Neural cell (in vitro differentiated cells): ENCODE results near the gene SCN8A. TPM values are rescaled to one million over a fixed set of nuclear protein-coding genes. Genes with fewer than 3 reads are reported as not detected.

Experiments used
- H2AFZ ChIP-seq: fragments of 200-600, 300-800 bp; sonication (generic), shearing (Covaris generic); 2 replicates; pipeline ENCODE4 v1.6.0; 2014; ENCODE audit warnings: low read depth, mild to moderate bottlenecking, antibody characterized with exemption, low read length, moderate library complexity
- H3F3A ChIP-seq: fragments of 200-600 bp; shearing (Covaris generic); 2 replicates; pipeline ENCODE4 v1.6.1; 2016; ENCODE audit warnings: mild to moderate bottlenecking, moderate library complexity, mixed read lengths, antibody characterized with exemption, low read length; ENCODE audit not compliant: insufficient read depth, poor library complexity, severe bottlenecking
- H3K27ac ChIP-seq: fragments of 200-600, 300-800 bp; sonication (generic), shearing (Covaris generic); 2 replicates; pipeline ENCODE4 v1.5.1; 2014; ENCODE audit warnings: mild to moderate bottlenecking, low read length, moderate library complexity
- H3K27me3 ChIP-seq: fragments of 300-800, 200-600 bp; sonication (generic), shearing (Covaris generic); 2 replicates; pipeline ENCODE4 v1.6.0; 2014; ENCODE audit warnings: mild to moderate bottlenecking, low read depth, low read length, moderate library complexity; ENCODE audit not compliant: insufficient read depth
- H3K36me3 ChIP-seq: fragments of 300-800, 200-600 bp; sonication (generic), shearing (Covaris generic); 2 replicates; pipeline ENCODE4 v1.5.1; 2014; ENCODE audit warnings: mild to moderate bottlenecking, antibody characterized with exemption, low read length, moderate library complexity; ENCODE audit not compliant: insufficient read depth
- H3K4me2 ChIP-seq: fragments of 300-800, 200-600 bp; sonication (generic), shearing (Covaris generic); 2 replicates; pipeline ENCODE4 v1.6.0; 2014; ENCODE audit warnings: mild to moderate bottlenecking, low read length
- H3K4me3 ChIP-seq: fragments of 300-800, 200-600 bp; sonication (generic), shearing (Covaris generic); 2 replicates; pipeline ENCODE4 v1.5.1; 2014; ENCODE audit warnings: mild to moderate bottlenecking, low read length, moderate library complexity
- H3K79me2 ChIP-seq: fragments of 200-600 bp; shearing (Covaris generic); replicated peaks from 2 replicates; pipeline ENCODE4 v1.6.0; 2014; ENCODE audit warnings: mild to moderate bottlenecking, low read length, moderate library complexity; ENCODE audit not compliant: insufficient read depth
- H3K9ac ChIP-seq: fragments of 300-800, 200-600 bp; sonication (generic), shearing (Covaris generic); 2 replicates; pipeline ENCODE4 v1.6.1; 2016; ENCODE audit warnings: mild to moderate bottlenecking, low read length, mixed read lengths
- H3K9me2 ChIP-seq: fragments of 200-600 bp; shearing (Covaris generic); 2 replicates; pipeline ENCODE4 v1.6.1; 2016; ENCODE audit warnings: mild to moderate bottlenecking, low read length, mixed read lengths; ENCODE audit not compliant: insufficient read depth
- H3K9me3 ChIP-seq: fragments of 200-600, 300-800 bp; sonication (generic), shearing (Covaris generic); 2 replicates; pipeline ENCODE4 v1.6.1; 2016; ENCODE audit warnings: mild to moderate bottlenecking, mixed run types, low read length, moderate library complexity, mixed read lengths
- H4K20me1 ChIP-seq: fragments of 200-600 bp; shearing (Covaris generic); 2 replicates; pipeline ENCODE4 v1.6.1; 2016; ENCODE audit warnings: mild to moderate bottlenecking, mixed run types; ENCODE audit not compliant: insufficient read depth
- CTCF ChIP-seq: fragments of 450-650 bp; IDR thresholded peaks from 2 replicates; pipeline ENCODE4 v1.5.1; 2014; ENCODE audit warnings: antibody characterized with exemption, mild to moderate bottlenecking, moderate library complexity; ENCODE audit not compliant: poor library complexity, severe bottlenecking
- EP300 ChIP-seq: fragments of 450-650 bp; conservative IDR thresholded peaks from 2 replicates; pipeline ENCODE4 v1.6.1; 2014; ENCODE audit warnings: antibody characterized with exemption, mild to moderate bottlenecking, moderate library complexity; ENCODE audit not compliant: poor library complexity, severe bottlenecking
- EZH2 ChIP-seq: fragments of 200-600, 300-800 bp; shearing (Covaris generic), sonication (generic); IDR thresholded peaks from 2 replicates; pipeline ENCODE4 v1.6.1; 2014; ENCODE audit warnings: antibody characterized with exemption, low read length, borderline replicate concordance, mild to moderate bottlenecking; ENCODE audit not compliant: insufficient read depth, poor library complexity, severe bottlenecking
- MXI1 ChIP-seq: fragments of 450-650 bp; conservative IDR thresholded peaks from 2 replicates; pipeline ENCODE4 v1.6.1; 2014; ENCODE audit warnings: antibody characterized with exemption, mild to moderate bottlenecking; ENCODE audit not compliant: poor library complexity, severe bottlenecking
- POLR2AphosphoS5 ChIP-seq: IDR thresholded peaks from 2 replicates; pipeline ENCODE4 v1.6.1; 2012
- RAD21 ChIP-seq: fragments of 450-650 bp; conservative IDR thresholded peaks from 2 replicates; pipeline ENCODE4 v1.6.1; 2014; ENCODE audit warnings: antibody characterized with exemption, mild to moderate bottlenecking, moderate library complexity
- SMC3 ChIP-seq: fragments of 450-650 bp; conservative IDR thresholded peaks from 2 replicates; pipeline ENCODE4 v1.6.1; 2014; ENCODE audit warnings: antibody characterized with exemption, mild to moderate bottlenecking, moderate library complexity; ENCODE audit not compliant: poor library complexity
- TAF1 ChIP-seq: IDR thresholded peaks from 2 replicates; pipeline ENCODE4 v1.6.1; 2012; ENCODE audit warnings: low read depth
- polyA plus RNA-seq: library from polyadenylated mRNA; depleted of rRNA; stranded (reverse); fragments of >200 nt; gene quantifications from 2 replicates; pipeline ENCODE4 v1.2.3, GENCODE V29; 2014
- TF ChIP-seq, protein P1 (sequence below): IDR thresholded peaks from 2 replicates; pipeline ENCODE4 v1.6.1; 2012; ENCODE audit warnings: borderline replicate concordance

SCN8A gene
- polyA plus RNA-seq, 1 donor from 2014 or later = 14.2 TPM

GRCh38 chr12:51753980-51754675, 163.1 kb downstream of the SCN8A start:
- H4K20me1 ChIP-seq = no peaks in the 10 kb centered on the region
- no peaks in the 10 kb centered on the region for H3K9me3 ChIP-seq
- H3K9me2 ChIP-seq = no peaks in the 10 kb centered on the region
- H3K9ac ChIP-seq = no peak overlapping the region
- no peaks in the 10 kb centered on the region for H3K36me3 ChIP-seq
- H3F3A ChIP-seq = no peaks in the 10 kb centered on the region
- no peak overlapping the region for H2AFZ ChIP-seq
- no peaks in the 10 kb centered on the region for H3K79me2 ChIP-seq
- H3K4me3 ChIP-seq = no peak overlapping the region
- TF ChIP-seq, protein P1, sequence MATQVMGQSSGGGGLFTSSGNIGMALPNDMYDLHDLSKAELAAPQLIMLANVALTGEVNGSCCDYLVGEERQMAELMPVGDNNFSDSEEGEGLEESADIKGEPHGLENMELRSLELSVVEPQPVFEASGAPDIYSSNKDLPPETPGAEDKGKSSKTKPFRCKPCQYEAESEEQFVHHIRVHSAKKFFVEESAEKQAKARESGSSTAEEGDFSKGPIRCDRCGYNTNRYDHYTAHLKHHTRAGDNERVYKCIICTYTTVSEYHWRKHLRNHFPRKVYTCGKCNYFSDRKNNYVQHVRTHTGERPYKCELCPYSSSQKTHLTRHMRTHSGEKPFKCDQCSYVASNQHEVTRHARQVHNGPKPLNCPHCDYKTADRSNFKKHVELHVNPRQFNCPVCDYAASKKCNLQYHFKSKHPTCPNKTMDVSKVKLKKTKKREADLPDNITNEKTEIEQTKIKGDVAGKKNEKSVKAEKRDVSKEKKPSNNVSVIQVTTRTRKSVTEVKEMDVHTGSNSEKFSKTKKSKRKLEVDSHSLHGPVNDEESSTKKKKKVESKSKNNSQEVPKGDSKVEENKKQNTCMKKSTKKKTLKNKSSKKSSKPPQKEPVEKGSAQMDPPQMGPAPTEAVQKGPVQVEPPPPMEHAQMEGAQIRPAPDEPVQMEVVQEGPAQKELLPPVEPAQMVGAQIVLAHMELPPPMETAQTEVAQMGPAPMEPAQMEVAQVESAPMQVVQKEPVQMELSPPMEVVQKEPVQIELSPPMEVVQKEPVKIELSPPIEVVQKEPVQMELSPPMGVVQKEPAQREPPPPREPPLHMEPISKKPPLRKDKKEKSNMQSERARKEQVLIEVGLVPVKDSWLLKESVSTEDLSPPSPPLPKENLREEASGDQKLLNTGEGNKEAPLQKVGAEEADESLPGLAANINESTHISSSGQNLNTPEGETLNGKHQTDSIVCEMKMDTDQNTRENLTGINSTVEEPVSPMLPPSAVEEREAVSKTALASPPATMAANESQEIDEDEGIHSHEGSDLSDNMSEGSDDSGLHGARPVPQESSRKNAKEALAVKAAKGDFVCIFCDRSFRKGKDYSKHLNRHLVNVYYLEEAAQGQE = no peak
- TF ChIP-seq TAF1 (no peak), EZH2 (no peak), CTCF (no peak), MXI1 (no peak), RAD21 (no peak), SMC3 (no peak), POLR2AphosphoS5 (no peak), EP300 (no peak)
- no peak overlapping the region for H3K4me2 ChIP-seq
- no peak overlapping the region for H3K27ac ChIP-seq
- H3K27me3 ChIP-seq = no peaks in the 10 kb centered on the region

GRCh38 chr12:51755251-51755650, 164.2 kb downstream of the SCN8A start:
- H2AFZ ChIP-seq = no peak overlapping the region
- H3K4me2 ChIP-seq = no peak overlapping the region
- no peak overlapping the region for H3K27ac ChIP-seq
- TF ChIP-seq MXI1 (no peak), RAD21 (no peak), POLR2AphosphoS5 (no peak), EZH2 (no peak), SMC3 (no peak), TAF1 (no peak), CTCF (no peak), EP300 (no peak)
- TF ChIP-seq, protein P1 = no peak
- H3F3A ChIP-seq = no peaks in the 10 kb centered on the region
- H3K36me3 ChIP-seq = no peaks in the 10 kb centered on the region
- H3K4me3 ChIP-seq = no peak overlapping the region
- H3K9me3 ChIP-seq = no peaks in the 10 kb centered on the region
- H3K9me2 ChIP-seq = no peaks in the 10 kb centered on the region
- no peaks in the 10 kb centered on the region for H3K27me3 ChIP-seq
- no peak overlapping the region for H3K9ac ChIP-seq
- H3K79me2 ChIP-seq = no peaks in the 10 kb centered on the region
- no peaks in the 10 kb centered on the region for H4K20me1 ChIP-seq
